GM18858 (cell line): ENCODE measurements around the gene TENM4.

Source experiments
- ATAC-seq: cut with Tn5 transposase; IDR thresholded peaks from one replicate; pipeline ENCODE4 v1.9.1; 2021; ENCODE audit not compliant: unreplicated experiment

TENM4 gene

GRCh38 chr11:79449040-79449439 is 8.2 kb upstream of the TENM4 start:
- no peak for ATAC-seq

- ATAC-seq = no peak
Measured at GRCh38 chr11:79447038-79447786, 6.4 kb upstream of the TENM4 start.

- no peak for ATAC-seq
Measured at GRCh38 chr11:79444923-79445322, 4.1 kb upstream of the TENM4 start.

GRCh38 chr11:79441461-79441875 is 638 bp upstream of the TENM4 start:
- ATAC-seq = no peak

GRCh38 chr11:79439886-79440570 is 802 bp downstream of the TENM4 start:
- no peak for ATAC-seq

GRCh38 chr11:79439410-79439885 is 1.4 kb downstream of the TENM4 start:
- ATAC-seq = no peak

GRCh38 chr11:79438631-79439409 is 2.0 kb downstream of the TENM4 start:
- no peak for ATAC-seq

GRCh38 chr11:79437981-79438630 is 2.7 kb downstream of the TENM4 start:
- no peak for ATAC-seq

GRCh38 chr11:79437278-79437980 is 3.4 kb downstream of the TENM4 start:
- no peak for ATAC-seq

- no peak for ATAC-seq
Measured at GRCh38 chr11:79436919-79437277, 3.9 kb downstream of the TENM4 start.

GRCh38 chr11:79434283-79434682 is 6.5 kb downstream of the TENM4 start:
- no peak for ATAC-seq

GRCh38 chr11:79432138-79432537 is 8.7 kb downstream of the TENM4 start:
- no peak for ATAC-seq

GRCh38 chr11:79431535-79431934 is 9.3 kb downstream of the TENM4 start:
- no peak for ATAC-seq

- no peak for ATAC-seq
Measured at GRCh38 chr11:79430280-79430679, 10.6 kb downstream of the TENM4 start.

- ATAC-seq = no peak
Measured at GRCh38 chr11:79428406-79428805, 12.4 kb downstream of the TENM4 start.

- no peak for ATAC-seq
Measured at GRCh38 chr11:79427611-79428327, 13.1 kb downstream of the TENM4 start.

- no peak for ATAC-seq
Measured at GRCh38 chr11:79427126-79427525, 13.7 kb downstream of the TENM4 start.

GRCh38 chr11:79425463-79425862 is 15.4 kb downstream of the TENM4 start:
- ATAC-seq = no peak

GRCh38 chr11:79423736-79424135 is 17.1 kb downstream of the TENM4 start:
- ATAC-seq = no peak

GRCh38 chr11:79422866-79423265 is 18.0 kb downstream of the TENM4 start:
- no peak for ATAC-seq
